ENCODE measurements around the gene AQP4.

- TF ChIP-seq GATA2 (IDR thresholded peaks at IDR 0.05; ENCODE audit: low read depth, low read length): no peak
- no peak for TF ChIP-seq GATA3 (IDR thresholded peaks at IDR 0.05; ENCODE audit: low read depth, low read length)
These were observed 61.9 kb downstream of the AQP4 start for GRCh38 chr18:26803643-26804042.
